ENCODE data around the gene LRRFIP1.

LRRFIP1 gene

GRCh38 chr2:237708491-237708890, 81.1 kb downstream of the LRRFIP1 start:
- no peak for DNase-seq

GRCh38 chr2:237708961-237709360, 81.6 kb downstream of the LRRFIP1 start:
- no peak for DNase-seq

- DNase-seq, result no peak
These were observed 84.2 kb downstream of the LRRFIP1 start for GRCh38 chr2:237711458-237712150.

- peak in 1 of 2 donors; percentile 10 for DNase-seq
These were observed 85.3 kb downstream of the LRRFIP1 start for GRCh38 chr2:237712477-237713377.

- DNase-seq, result peak in 1 of 2 donors; percentile 5
These were observed 87.5 kb downstream of the LRRFIP1 start for GRCh38 chr2:237714690-237715458.

DNA sequence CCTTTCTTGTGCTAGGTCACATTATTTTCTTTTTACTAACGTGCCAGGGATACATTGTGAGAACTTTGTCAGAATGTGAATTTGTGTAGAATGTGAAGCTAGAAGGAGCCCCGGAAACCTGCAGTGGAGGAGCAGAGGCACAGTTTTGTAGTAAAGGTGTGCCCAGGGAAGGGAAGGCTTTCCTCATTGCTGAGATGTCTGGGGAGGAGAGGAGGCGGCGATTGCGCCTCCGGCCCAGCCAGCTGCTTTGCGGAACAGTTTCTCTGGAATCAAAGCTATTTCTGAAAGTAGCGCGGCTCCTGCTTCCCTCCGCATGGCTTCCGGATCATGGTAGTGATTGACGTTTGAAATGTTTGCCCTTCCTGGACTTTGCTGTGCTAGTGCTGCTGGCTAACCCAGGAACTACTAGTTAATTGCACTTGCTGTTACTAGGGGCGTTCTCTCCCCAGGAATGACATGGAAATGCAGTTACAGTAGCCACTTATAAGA, 88.1 kb downstream of the LRRFIP1 start:
- peak in 1 of 2 donors; percentile 11 for DNase-seq

GRCh38 chr2:237716011-237716410, 88.6 kb downstream of the LRRFIP1 start:
- DNase-seq, result no peak

- peak in 1 of 2 donors; percentile 11 for DNase-seq
These were observed 90.2 kb downstream of the LRRFIP1 start for GRCh38 chr2:237717366-237718276.

DNA sequence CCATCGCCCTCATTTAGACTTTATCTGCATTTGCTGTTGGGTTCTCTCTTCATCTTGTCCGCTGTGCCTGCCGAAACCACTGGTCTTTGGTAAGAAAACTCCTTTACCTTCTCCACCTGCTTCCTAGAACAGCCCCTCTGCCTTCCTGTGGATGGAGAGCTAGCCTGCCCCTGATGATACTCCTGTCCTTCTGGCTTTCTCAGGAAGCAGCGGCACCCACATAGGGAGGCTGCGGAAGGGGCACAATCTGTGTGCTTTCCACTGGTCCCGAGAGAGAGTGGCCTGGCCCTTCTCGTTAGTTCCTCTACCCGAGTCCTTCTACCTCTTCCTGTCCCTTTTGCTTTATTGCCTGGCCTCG, 90.9 kb downstream of the LRRFIP1 start:
- peak in 1 of 2 donors; percentile 3 for DNase-seq

DNA sequence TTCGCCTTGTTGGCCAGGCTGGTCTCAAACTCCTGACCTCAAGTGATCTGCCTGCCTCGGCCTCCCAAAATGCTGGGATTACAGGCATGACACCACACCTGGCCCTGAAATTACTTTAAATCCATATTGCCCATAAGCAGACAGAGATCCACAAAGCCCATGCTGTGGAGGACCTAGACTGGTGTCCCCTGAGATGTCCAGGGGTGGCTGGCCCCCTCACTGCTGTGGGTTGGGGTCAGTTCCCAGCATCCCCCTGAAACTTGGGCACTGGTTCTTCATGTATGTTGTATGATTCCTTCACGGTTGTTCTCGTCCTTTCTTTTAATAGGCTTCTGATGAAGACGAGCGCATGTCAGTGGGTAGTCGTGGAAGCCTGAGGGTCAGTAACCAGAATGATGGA, 93.1 kb downstream of the LRRFIP1 start:
- DNase-seq, result peak in 1 of 2 donors; percentile 0

DNA sequence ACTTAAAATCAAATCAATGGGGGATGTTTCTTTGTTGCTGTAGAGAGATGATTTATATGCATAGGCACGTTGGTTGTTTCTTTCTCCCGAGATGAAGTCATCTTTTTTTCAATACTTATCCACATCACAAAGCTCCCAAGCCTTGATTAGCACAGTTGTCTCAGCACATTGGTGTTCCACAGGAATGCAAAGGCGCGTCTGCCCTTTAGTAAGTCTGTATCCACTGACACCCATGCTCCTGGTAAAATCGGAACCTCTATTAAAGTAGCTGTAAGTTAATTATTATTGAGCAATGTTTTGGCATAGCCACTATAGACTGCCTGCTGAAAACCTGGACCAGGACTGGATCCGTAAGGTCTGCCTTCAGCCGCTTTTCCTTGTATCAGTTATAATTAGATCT, 93.6 kb downstream of the LRRFIP1 start:
- DNase-seq, result peak in 1 of 2 donors; percentile 0

DNA sequence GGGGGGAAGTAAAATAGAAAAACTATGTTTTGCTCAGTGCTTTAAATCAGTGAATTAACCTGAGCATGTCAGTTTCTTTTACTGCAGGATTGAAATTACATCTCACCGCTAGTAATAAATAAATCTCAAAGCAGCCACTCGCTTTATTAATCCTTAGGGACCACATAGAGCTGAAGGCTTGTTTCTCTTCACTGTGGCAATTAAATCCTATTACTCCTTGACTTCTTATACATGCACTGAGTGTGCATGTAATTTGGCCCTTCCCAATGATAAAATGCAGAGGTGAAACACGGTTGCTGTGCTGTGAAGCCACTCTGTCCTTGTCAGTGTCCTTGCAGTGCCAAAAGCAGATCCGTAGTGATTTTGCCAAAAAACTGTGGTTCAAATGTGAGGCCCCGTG, 94.1 kb downstream of the LRRFIP1 start:
- no peak for DNase-seq

GRCh38 chr2:237722616-237723015, 95.2 kb downstream of the LRRFIP1 start:
- peak in 1 of 2 donors; percentile 7 for DNase-seq

GRCh38 chr2:237723023-237723422, 95.6 kb downstream of the LRRFIP1 start:
- no peak for DNase-seq

DNA sequence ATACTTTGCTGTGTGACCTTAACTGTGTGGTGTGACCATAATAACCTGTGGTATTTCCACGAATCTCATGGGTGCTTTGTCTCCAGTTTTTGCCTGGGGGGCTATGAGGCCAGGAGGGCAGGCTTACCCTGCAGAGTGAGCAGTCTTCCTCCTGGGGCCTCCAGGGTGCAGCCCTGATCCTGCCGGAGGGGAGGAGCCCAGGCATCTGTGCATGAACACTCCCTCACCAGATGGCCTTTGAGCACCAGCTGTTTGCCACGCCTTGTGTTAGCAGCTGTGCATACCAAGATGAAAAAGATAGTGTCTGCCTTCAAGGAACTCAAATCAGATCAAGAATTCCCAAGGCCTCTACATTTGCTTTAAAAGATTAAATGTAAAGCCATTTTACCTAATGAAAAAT, 96.2 kb downstream of the LRRFIP1 start:
- DNase-seq, result peak in 1 of 2 donors; percentile 25

- DNase-seq, result peak in 1 of 2 donors; percentile 7
These were observed 97.6 kb downstream of the LRRFIP1 start for GRCh38 chr2:237724811-237725478.

GRCh38 chr2:237725661-237726060, 98.3 kb downstream of the LRRFIP1 start:
- peak in 1 of 2 donors; percentile 45 for DNase-seq

GRCh38 chr2:237726401-237726830, 99.0 kb downstream of the LRRFIP1 start:
- peak in 1 of 2 donors; percentile 8 for DNase-seq

DNA sequence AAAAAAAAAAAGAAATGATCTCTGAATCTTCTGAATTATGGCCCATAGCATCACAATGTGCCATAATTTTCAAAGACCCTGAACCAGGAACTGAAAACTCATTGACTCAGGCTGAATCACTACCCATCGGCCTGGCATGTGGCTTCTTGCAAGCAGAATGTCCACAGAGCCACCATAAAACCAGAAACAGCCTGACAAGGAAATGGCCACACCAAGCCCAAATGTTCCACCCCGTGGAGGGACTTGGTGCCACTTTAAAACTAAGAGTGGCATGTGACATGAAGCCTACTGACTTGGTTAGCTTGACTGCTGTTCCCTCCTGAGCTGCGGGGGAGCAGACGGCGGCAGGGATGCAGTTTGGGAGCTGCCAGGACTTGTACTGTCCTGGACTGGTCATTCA, 100.0 kb downstream of the LRRFIP1 start:
- peak in 1 of 2 donors; percentile 40 for DNase-seq

GRCh38 chr2:237729681-237730475, 102.5 kb downstream of the LRRFIP1 start:
- no peak for DNase-seq
